DMS79 treated with DMSO at 0.1 percent for 48 hours (cell line): ENCODE measurements around the gene COL4A2.
A peak's percentile ranks its signal among the peaks of the same experiment; 100 is the strongest.

ENCODE experiments used
- DNase-seq: peaks from one replicate; lab custom pipeline; 2025; lab: John Stamatoyannopoulos, UW

The COL4A2 gene

GRCh38 chr13:110354715-110355473, 47.8 kb downstream of the COL4A2 start:
- DNase-seq, result peak; percentile 22

- DNase-seq, result no peak
Observed at GRCh38 chr13:110356362-110356761, 49.3 kb downstream of the COL4A2 start.

- DNase-seq, result no peak
Observed at GRCh38 chr13:110358381-110358780, 51.3 kb downstream of the COL4A2 start.

GRCh38 chr13:110359840-110360301, 52.8 kb downstream of the COL4A2 start:
- DNase-seq, result no peak

GRCh38 chr13:110360598-110360997, 53.5 kb downstream of the COL4A2 start:
- no peak for DNase-seq

GRCh38 chr13:110361365-110361911, 54.4 kb downstream of the COL4A2 start:
- DNase-seq, result no peak

- no peak for DNase-seq
Observed at GRCh38 chr13:110363010-110363409, 55.9 kb downstream of the COL4A2 start.

- no peak for DNase-seq
Observed at GRCh38 chr13:110364081-110364480, 57.0 kb downstream of the COL4A2 start.

- no peak for DNase-seq
Observed at GRCh38 chr13:110365876-110366275, 58.8 kb downstream of the COL4A2 start.

- no peak for DNase-seq
Observed at GRCh38 chr13:110366733-110367132, 59.6 kb downstream of the COL4A2 start.

GRCh38 chr13:110367620-110368019, 60.5 kb downstream of the COL4A2 start:
- no peak for DNase-seq

GRCh38 chr13:110368408-110368807, 61.3 kb downstream of the COL4A2 start:
- no peak for DNase-seq

- DNase-seq, result no peak
Observed at GRCh38 chr13:110369400-110369799, 62.3 kb downstream of the COL4A2 start.

GRCh38 chr13:110371550-110372465, 64.7 kb downstream of the COL4A2 start:
- DNase-seq, result no peak

GRCh38 chr13:110372676-110373075, 65.6 kb downstream of the COL4A2 start:
- DNase-seq, result no peak

- no peak for DNase-seq
Observed at GRCh38 chr13:110373617-110374016, 66.5 kb downstream of the COL4A2 start.

- no peak for DNase-seq
Observed at GRCh38 chr13:110374431-110375370, 67.6 kb downstream of the COL4A2 start.

GRCh38 chr13:110376120-110376519, 69.0 kb downstream of the COL4A2 start:
- no peak for DNase-seq

GRCh38 chr13:110377178-110377825, 70.2 kb downstream of the COL4A2 start:
- no peak for DNase-seq

GRCh38 chr13:110377826-110378201, 70.7 kb downstream of the COL4A2 start:
- no peak for DNase-seq

- no peak for DNase-seq
Observed at GRCh38 chr13:110379358-110379757, 72.3 kb downstream of the COL4A2 start.
